Thyroid gland (tissue), 4 donors: ENCODE measurements around the gene SP110. TPM values are rescaled to one million over a fixed set of nuclear protein-coding genes. Genes with fewer than 3 reads are reported as not detected.

Experiments used
- DNase-seq, 2 donors: peaks; one replicate each; pipeline ENCODE4 v3.0.0-alpha.2; 2019
- H3K27ac ChIP-seq, 3 donors: fragments of 200-600 bp; sonication (generic); 1 replicate in 2 of 3; 2 replicates in 1 of 3; pipeline ENCODE4 v1.5.1; 2016 to 2019; ENCODE audit warnings: mild to moderate bottlenecking in 1 of 3, moderate library complexity in 1 of 3
- H3K27me3 ChIP-seq: fragments of 200-600 bp; sonication (generic); one replicate; pipeline ENCODE4 v1.5.1; 2019
- H3K36me3 ChIP-seq, 2 donors: fragments of 200-600 bp; sonication (generic); one replicate each; pipeline ENCODE4 v1.5.1; 2016 to 2019
- H3K4me1 ChIP-seq, 2 donors: fragments of 200-600 bp; sonication (generic); one replicate each; pipeline ENCODE4 v1.5.1; 2017 to 2019
- H3K4me3 ChIP-seq, 3 donors: fragments of 200-600 bp; sonication (generic); replicated peaks in 1 of 3; 1 replicate in 2 of 3; 2 replicates in 1 of 3; pipeline ENCODE4 v1.5.1; 2016; ENCODE audit warnings: mild to moderate bottlenecking in 1 of 3
- H3K9me3 ChIP-seq: fragments of 200-600 bp; sonication (generic); one replicate; pipeline ENCODE4 v1.5.1; 2017
- CTCF ChIP-seq, 6 experiments: fragments of 200-600 bp in 3 of 6; fragments of 450-650 bp in 3 of 6; sonication (generic) in 3 of 6; IDR thresholded peaks; one replicate each; pipeline ENCODE4 v1.5.1; 2016 to 2019; ENCODE audit warnings: antibody characterized with exemption in 6 of 6, mild to moderate bottlenecking in 2 of 6, inconsistent platforms in 1 of 6, moderate library complexity in 1 of 6
- POLR2A ChIP-seq, 2 donors: fragments of 450-650 bp; IDR thresholded peaks; one replicate each; pipeline ENCODE4 v1.6.1; 2017; ENCODE audit warnings: antibody characterized with exemption in 2 of 2, mild to moderate bottlenecking in 2 of 2, moderate library complexity in 1 of 2
- WGBS, 2 donors: methylation state at CpG; one replicate each; pipeline ENCODE4 v1.1.5; 2017; 5-methylcytosine and 5-hydroxymethylcytosine counted together
- intact Hi-C: fragments of 100-400 bp; cut with DNase I; formaldehyde crosslinking; loops from one replicate; pipeline ENCODE4 v1.15.1; 2023
- total RNA-seq, 4 donors: library from RNA; depleted of rRNA; stranded (reverse); fragments of >200 nt; gene quantifications; one replicate each; pipeline ENCODE4 v1.2.3, GENCODE V29; 2016

SP110 gene
- total RNA-seq, 4 donors from 2014 or later: 17.7 to 66.2 (median 23.5) TPM

GRCh38 chr2:230152334-230152733 lies 67.5 kb downstream of the SP110 start:
- Histone ChIP-seq H3K27ac (no peak overlapping the region), H3K9me3 (no peaks in the 10 kb centered on the region), H3K4me1 (no peaks in the 10 kb centered on the region), H3K27me3 (no peaks in the 10 kb centered on the region), H3K36me3 (no peaks in the 10 kb centered on the region), H3K4me3 (no peak overlapping the region)
- no peak for DNase-seq
- 98% methylated on average over 2 of the region's 2 CpGs for WGBS, 2 donors
- TF ChIP-seq POLR2A (IDR thresholded peaks at IDR 0.05) (no peak), CTCF (IDR thresholded peaks at IDR 0.05) (no peak)
- intact Hi-C loops: loop anchor here (10.0 kb wide), 1 partner anchor 462 kb away; no protein-coding TSS in a partner anchor

DNA sequence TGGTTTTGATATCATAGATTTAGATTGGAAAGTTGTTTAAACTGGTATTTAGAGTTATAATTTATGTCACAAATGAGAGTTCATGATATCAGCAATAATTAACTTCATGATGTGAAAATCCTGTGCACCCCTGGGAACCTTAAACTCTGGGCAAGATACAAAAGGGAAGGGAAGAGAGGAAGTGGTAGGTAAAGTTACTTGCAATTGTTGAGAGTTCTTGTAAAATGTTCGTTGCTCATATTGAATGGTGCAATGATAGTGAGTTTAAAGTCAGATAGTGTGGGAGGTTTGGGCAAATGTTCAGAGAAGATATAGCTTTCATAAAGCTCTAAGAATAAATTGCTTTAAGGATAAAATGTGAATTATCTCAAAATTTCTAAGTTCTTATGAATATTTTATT lies 75.4 kb downstream of the SP110 start:
- Histone ChIP-seq H3K9me3 (no peaks in the 10 kb centered on the region), H3K27ac (no peak overlapping the region), H3K4me3 (no peak overlapping the region), H3K36me3 (no peaks in the 10 kb centered on the region), H3K27me3 (no peaks in the 10 kb centered on the region), H3K4me1 (no peaks in the 10 kb centered on the region)
- intact Hi-C loops: no loop called here
- WGBS, 2 donors: 74% methylated on average over 1 of the region's 1 CpG
- TF ChIP-seq CTCF (IDR thresholded peaks at IDR 0.05) (no peak), POLR2A (IDR thresholded peaks at IDR 0.05) (no peak)
- no peak for DNase-seq

DNA sequence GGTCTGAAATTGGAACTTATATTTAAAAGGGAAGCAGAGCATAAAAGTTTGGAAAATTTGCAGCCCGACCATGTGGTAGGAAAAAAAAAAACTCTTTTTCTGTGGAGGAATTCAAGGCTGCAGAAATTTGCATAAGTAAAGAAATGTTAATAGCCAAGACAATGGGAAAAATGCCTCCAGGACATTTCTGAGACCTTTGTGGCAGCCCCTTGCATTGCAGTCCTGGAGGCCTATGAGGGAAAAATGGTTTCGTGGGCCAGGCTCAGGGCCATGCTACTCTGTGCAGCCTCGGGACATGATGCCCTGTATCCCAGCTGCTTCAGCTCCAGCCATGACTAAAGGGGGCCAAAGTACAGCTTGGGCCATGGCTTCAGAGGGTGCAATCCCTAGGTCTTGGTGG lies 79.1 kb downstream of the SP110 start:
- no peak overlapping the region for H3K4me3 ChIP-seq
- intact Hi-C loops: no loop called here
- H3K27me3 ChIP-seq: no peaks in the 10 kb centered on the region
- WGBS, 2 donors: 87 to 95% methylated on average over 3 of the region's 3 CpGs
- no peaks in the 10 kb centered on the region for H3K9me3 ChIP-seq
- TF ChIP-seq CTCF (IDR thresholded peaks at IDR 0.05) (no peak), POLR2A (IDR thresholded peaks at IDR 0.05) (no peak)
- H3K4me1 ChIP-seq: no peaks in the 10 kb centered on the region
- no peaks in the 10 kb centered on the region for H3K36me3 ChIP-seq
- no peak overlapping the region for H3K27ac ChIP-seq
- no peak for DNase-seq

DNA sequence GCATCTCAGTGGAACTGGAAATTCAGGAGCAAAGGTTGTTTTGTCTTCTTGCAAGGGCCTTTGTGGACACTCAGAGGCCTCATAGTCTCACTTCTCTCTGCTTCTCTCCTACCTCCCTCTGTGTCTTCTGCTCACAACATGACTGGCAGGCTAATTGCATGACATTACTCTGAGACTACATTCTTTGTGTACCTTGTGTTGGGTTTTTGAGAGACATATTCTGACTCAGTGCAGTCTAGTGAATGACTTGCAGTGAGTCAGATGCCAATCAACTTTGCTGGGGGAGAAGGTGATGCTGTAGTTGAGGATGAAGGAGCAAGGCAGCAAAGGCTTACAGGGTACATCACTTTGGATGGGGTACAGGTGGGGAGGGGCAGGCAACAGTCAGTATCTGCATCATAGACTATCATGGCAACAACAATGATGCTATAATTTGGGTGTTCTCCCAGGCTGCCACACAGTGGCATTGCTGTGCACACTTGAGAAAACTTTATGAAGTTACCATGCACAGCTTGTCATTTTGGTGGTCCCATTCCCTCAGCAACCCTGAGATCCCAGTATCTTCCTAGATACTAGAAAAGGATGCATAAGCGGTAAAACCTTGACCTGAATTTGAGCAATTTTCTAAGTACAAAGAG lies 81.8 kb downstream of the SP110 start:
- TF ChIP-seq CTCF (IDR thresholded peaks at IDR 0.05): no peak
- no peak for TF ChIP-seq POLR2A (IDR thresholded peaks at IDR 0.05)
- Histone ChIP-seq H3K36me3 (no peaks in the 10 kb centered on the region), H3K9me3 (no peaks in the 10 kb centered on the region), H3K4me1 (no peaks in the 10 kb centered on the region), H3K4me3 (no peak overlapping the region), H3K27ac (no peak overlapping the region), H3K27me3 (no peaks in the 10 kb centered on the region)
- WGBS, 2 donors: 100% methylated on average over 1 of the region's 1 CpG
- intact Hi-C loops: no loop called here
- no peak for DNase-seq

DNA sequence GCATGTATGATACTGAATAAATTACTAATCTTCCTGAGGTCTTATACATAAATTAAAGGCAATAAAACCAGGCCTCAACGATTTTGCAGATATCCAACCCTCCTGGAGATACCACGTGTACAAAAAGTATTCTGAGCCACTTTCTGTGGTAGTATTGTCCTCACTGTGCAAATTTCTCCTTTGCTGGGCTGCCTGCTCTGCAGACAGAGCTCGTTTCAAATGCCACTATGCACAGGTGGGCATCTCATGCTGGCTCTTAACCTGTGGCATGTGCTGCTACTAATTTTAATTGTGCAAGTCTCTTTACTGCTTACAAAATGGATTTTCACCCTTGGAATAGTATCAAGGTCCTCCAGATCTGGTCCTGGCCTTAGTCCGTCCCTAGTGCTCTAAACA lies 84.7 kb downstream of the SP110 start:
- Histone ChIP-seq H3K4me1 (no peaks in the 10 kb centered on the region), H3K36me3 (no peaks in the 10 kb centered on the region), H3K27me3 (no peaks in the 10 kb centered on the region), H3K9me3 (no peaks in the 10 kb centered on the region), H3K4me3 (no peak overlapping the region), H3K27ac (no peak overlapping the region)
- 59 to 71% methylated on average over 4 of the region's 4 CpGs for WGBS, 2 donors
- TF ChIP-seq CTCF (IDR thresholded peaks at IDR 0.05) (no peak), POLR2A (IDR thresholded peaks at IDR 0.05) (no peak)
- intact Hi-C loops: no loop called here
- DNase-seq: no peak
